GM12878 (cell line): ENCODE results near the gene TNIP2. TPM values are rescaled to one million over a fixed set of nuclear protein-coding genes. Genes with fewer than 3 reads are reported as not detected.

Source experiments
- ATAC-seq: fragments of 200-7000 bp; cut with Tn5 transposase; 3 replicates; pipeline ENCODE4 v1.9.1; 2020; ENCODE audit warnings: mild to moderate bottlenecking, moderate library complexity
- BruUV-seq: library from RNA; stranded (reverse); fragments of 400-500 nt; replicated peaks from 2 replicates; lab custom pipeline; 2021; lab: Mats Ljungman, UMichigan
- CTCF ChIA-PET: fragments of 300-600 bp; sonication (Branson Sonifier 250); formaldehyde crosslinking; extraction: SDS; loops from one replicate; lab custom pipeline; 2021; ENCODE audit warnings: inconsistent platforms; lab: Yijun Ruan, JAX
- POLR2A ChIA-PET: fragments of 350-600 bp; formaldehyde crosslinking; extraction: SDS; loops from one replicate; lab custom pipeline; 2021; ENCODE audit warnings: inconsistent platforms; lab: Charles Lee
- RAD21 ChIA-PET: fragments of 300-600 bp; sonication (Branson Sonifier 250); formaldehyde crosslinking; loops from one replicate; lab custom pipeline; 2023; ENCODE audit warnings: antibody characterized with exemption; ENCODE audit not compliant: unreplicated experiment; lab: Charles Lee
- SMC1A ChIA-PET: fragments of 300-600 bp; sonication (Branson Sonifier 250); formaldehyde crosslinking; loops from one replicate; lab custom pipeline; 2023; ENCODE audit not compliant: unreplicated experiment, uncharacterized antibody; lab: Charles Lee
- DNase-seq: peaks from one replicate; pipeline ENCODE4 v3.0.0-alpha.2; 2011; ENCODE audit warnings: low read depth, low spot score
- FAIRE-seq: peaks from 3 replicates; lab custom pipeline; 2011; peaks lifted over from hg19 to GRCh38; lab: Jason Lieb, UNC
- H2AFZ ChIP-seq: 2 replicates; pipeline ENCODE4 v1.6.0; 2011; ENCODE audit warnings: low read depth, low read length, control low read depth; ENCODE audit not compliant: control insufficient read depth
- H3K27ac ChIP-seq: 2 replicates; pipeline ENCODE4 v1.5.1; 2011; ENCODE audit warnings: control low read depth; ENCODE audit not compliant: control insufficient read depth, insufficient read depth
- H3K27me3 ChIP-seq, 2 experiments: replicated peaks in 1 of 2; 2 replicates each; pipeline versions ENCODE4 v1.6.0 to v1.6.1; 2011; ENCODE audit warnings: low read length in 1 of 2; ENCODE audit not compliant: control insufficient read depth in 2 of 2, insufficient read depth in 2 of 2
- H3K36me3 ChIP-seq, 2 experiments: 2 replicates each; pipeline ENCODE4 v1.5.1; 2011; ENCODE audit warnings: low read length in 1 of 2; ENCODE audit not compliant: control insufficient read depth in 2 of 2, insufficient read depth in 2 of 2
- H3K4me1 ChIP-seq: 2 replicates; pipeline ENCODE4 v1.6.1; 2011; ENCODE audit warnings: mild to moderate bottlenecking, low read length, moderate library complexity, mixed read lengths; ENCODE audit not compliant: control insufficient read depth, insufficient read depth
- H3K4me2 ChIP-seq: 2 replicates; pipeline ENCODE4 v1.6.0; 2011; ENCODE audit warnings: control low read depth; ENCODE audit not compliant: control insufficient read depth, insufficient read depth
- H3K4me3 ChIP-seq: fragments of 200-600 bp; sonication (generic); 2 replicates; pipeline ENCODE4 v1.5.1; 2016
- H3K79me2 ChIP-seq: 2 replicates; pipeline ENCODE4 v1.6.0; 2011; ENCODE audit warnings: low read length; ENCODE audit not compliant: control insufficient read depth, insufficient read depth
- H3K9ac ChIP-seq: 2 replicates; pipeline ENCODE4 v1.8.0; 2011; ENCODE audit warnings: low read length, control low read depth, mixed read lengths; ENCODE audit not compliant: control insufficient read depth, insufficient read depth
- H3K9me3 ChIP-seq: replicated peaks from 3 replicates; pipeline ENCODE4 v1.5.1; 2011; ENCODE audit warnings: mild to moderate bottlenecking, low read length; ENCODE audit not compliant: control insufficient read depth, insufficient read depth
- H4K20me1 ChIP-seq: 2 replicates; pipeline ENCODE4 v1.6.0; 2011; ENCODE audit not compliant: control insufficient read depth, insufficient read depth
- BHLHE40 ChIP-seq, 2 experiments: fragments of 450-650 bp in 1 of 2; IDR thresholded peaks; 2 replicates each; pipeline ENCODE4 v1.6.1; 2011 to 2017; ENCODE audit warnings: low read depth in 2 of 2, borderline replicate concordance in 1 of 2, improper control_type of control experiment in 1 of 2, low read length in 1 of 2, mild to moderate bottlenecking in 1 of 2
- HDGF ChIP-seq: fragments of 450-650 bp; IDR thresholded peaks from 2 replicates; pipeline ENCODE4 v1.6.1; 2016; ENCODE audit warnings: antibody characterized with exemption
- KDM1A ChIP-seq: fragments of 200-600 bp; sonication (generic); IDR thresholded peaks from 2 replicates; pipeline ENCODE4 v1.6.1; 2016; ENCODE audit warnings: borderline replicate concordance
- WRNIP1 ChIP-seq: IDR thresholded peaks from 2 replicates; pipeline ENCODE4 v1.6.1; 2011; ENCODE audit warnings: low read depth, low read length, improper control_type of control experiment, borderline replicate concordance
- WGBS: methylation state at CpG from one replicate; pipeline ENCODE4 v1.1.6; 2016; ENCODE audit warnings: low lambda C conversion rate; ENCODE audit not compliant: insufficient replicate concordance, insufficient coverage; ENCODE audit errors: missing lambda C conversion rate; 5-methylcytosine and 5-hydroxymethylcytosine counted together
- in situ Hi-C: fragments of 300-500 bp; cut with MboI; formaldehyde crosslinking; loops from 9 replicates; pipeline ENCODE4 v1.14.3; 2018; ENCODE audit warnings: mixed read lengths
- intact Hi-C: fragments of 100-400 bp; cut with micrococcal nuclease; formaldehyde crosslinking; loops from one replicate; pipeline ENCODE4 v1.14.2; 2022; ENCODE audit not compliant: unreplicated experiment
- polyA plus RNA-seq, 11 experiments: library from polyadenylated mRNA; depleted of rRNA in 4 of 11; unstranded in 6 of 11; stranded (reverse) in 5 of 11; fragments of >200 nt; fragmentation: Nextera tagmentation in 4 of 11; fragmentation: Illumina TruSeq in 1 of 11; extraction: Ambion mirVana in 4 of 11; extraction: Trizol in 1 of 11; gene quantifications; 1 replicate in 1 of 11; 2 replicates in 10 of 11; pipeline versions ENCODE4 v1.2.1 to v1.2.3, GENCODE V29; 2011 to 2016; ENCODE audit warnings: inconsistent platforms in 2 of 11, missing spikeins in 2 of 11, low read depth in 1 of 11
- total RNA-seq, 4 experiments: library from RNA; depleted of rRNA in 3 of 4; stranded (reverse); fragments of >200 nt in 3 of 4; fragmentation: Illumina TruSeq in 1 of 4; extraction: Trizol in 1 of 4; gene quantifications; 2 replicates each; pipeline versions ENCODE4 v1.2.1 to v1.2.3, GENCODE V29; 2013 to 2021

The TNIP2 gene
- total and polyA plus RNA-seq, 10 of the 15 experiments (the other 5 are each of a cell fraction or from before 2014, with no cell fraction given), result 1.4 to 64.9 (median 45.5) TPM

- Histone ChIP-seq H3K9ac (peak overlapping the region; percentile 77), H3K4me2 (peak overlapping the region; percentile 83), H3K36me3 (peaks cover 0 to 4% of the 10 kb centered on the region in 2 experiments; a peak in 2 of 4 replicates), H3K27ac (peak overlapping the region; percentile 72), H3K9me3 (no peaks in the 10 kb centered on the region), H3K4me3 (peak overlapping the region; percentile 85), H3K4me1 (peaks cover 3% of the 10 kb centered on the region), H2AFZ (peak overlapping the region; percentile 91; the same call in 1 of the 2 replicates), H3K79me2 (peaks cover 39% of the 10 kb centered on the region), H3K27me3 (no peaks in the 10 kb centered on the region), H4K20me1 (peaks cover 6% of the 10 kb centered on the region; the same call in 1 of the 2 replicates)
- FAIRE-seq (no peak), DNase-seq (no peak), ATAC-seq (no peak)
- ChIA-PET RAD21 (interaction anchor here (0.6 to 2.5 kb wide), 2 partner anchors 8 to 33 kb away, joined by 3 to 12 read pairs; no protein-coding TSS in a partner anchor), CTCF (interaction anchor here (0.6 to 1.9 kb wide), 5 partner anchors 8 to 199 kb away, joined by 3 to 5 read pairs (median 4); no protein-coding TSS in a partner anchor), POLR2A (interaction anchor here (1.1 to 2.5 kb wide), 3 partner anchors 9 to 65 kb away, joined by 3 to 18 read pairs (median 4); no protein-coding TSS in a partner anchor), SMC1A (interaction anchor here (1.3 to 2.0 kb wide), 3 partner anchors 8 to 59 kb away, joined by 4 to 8 read pairs (median 5); no protein-coding TSS in a partner anchor)
- BruUV-seq, result no TSS peak
- TF ChIP-seq WRNIP1 (0 out of 2 replicates have a peak, but pooled peaks have one; percentile 64), BHLHE40 (IDR thresholded peaks at IDR 0.05; ENCODE audit: borderline replicate concordance in 1 of 2, low read depth in 2 of 2, low read length in 1 of 2) (peak; percentile 9 to 71; a peak in 2 of 4 replicates), KDM1A (no peak), HDGF (peak; percentile 62)
- intact Hi-C loops (no loop called here), in situ Hi-C loops (loop anchor here (25.0 kb wide), 1 partner anchor 182 kb away; no protein-coding TSS in a partner anchor)
- WGBS, result 2% methylated on average over 19 of the region's 23 CpGs
Observed at GRCh38 chr4:2754848-2755819, 1.0 kb downstream of the TNIP2 start.
